Mononuclear cell (primary cell): ENCODE data around the gene SMURF1. TPM values are rescaled to one million over a fixed set of nuclear protein-coding genes. Genes with fewer than 3 reads are reported as not detected.
"Not testable (repeated sequence)": the region's sequence is repeated elsewhere in the genome, so short reads cannot be mapped to it uniquely, and the experiment has no call there.

Experiments used
- H3K27me3 ChIP-seq: 2 replicates; pipeline ENCODE4 v1.6.0; 2011; ENCODE audit warnings: low read length, control low read depth; ENCODE audit not compliant: insufficient read depth
- H3K4me1 ChIP-seq: 2 replicates; pipeline ENCODE4 v1.5.1; 2011; ENCODE audit warnings: mild to moderate bottlenecking, low read length, control low read depth; ENCODE audit not compliant: insufficient read depth
- H3K4me3 ChIP-seq: 2 replicates; pipeline ENCODE4 v1.5.1; 2011; ENCODE audit warnings: mild to moderate bottlenecking, low read length, moderate library complexity
- H3K9me3 ChIP-seq: 2 replicates; pipeline ENCODE4 v1.5.1; 2011; ENCODE audit warnings: low read depth, mild to moderate bottlenecking, control low read depth, low read length
- total RNA-seq: library from RNA; depleted of rRNA; stranded (reverse); fragments of >200 nt; gene quantifications from one replicate; pipeline ENCODE4 v1.2.3, GENCODE V29; 2012

The SMURF1 gene
- total RNA-seq, 1 donor = 37.6 TPM

DNA sequence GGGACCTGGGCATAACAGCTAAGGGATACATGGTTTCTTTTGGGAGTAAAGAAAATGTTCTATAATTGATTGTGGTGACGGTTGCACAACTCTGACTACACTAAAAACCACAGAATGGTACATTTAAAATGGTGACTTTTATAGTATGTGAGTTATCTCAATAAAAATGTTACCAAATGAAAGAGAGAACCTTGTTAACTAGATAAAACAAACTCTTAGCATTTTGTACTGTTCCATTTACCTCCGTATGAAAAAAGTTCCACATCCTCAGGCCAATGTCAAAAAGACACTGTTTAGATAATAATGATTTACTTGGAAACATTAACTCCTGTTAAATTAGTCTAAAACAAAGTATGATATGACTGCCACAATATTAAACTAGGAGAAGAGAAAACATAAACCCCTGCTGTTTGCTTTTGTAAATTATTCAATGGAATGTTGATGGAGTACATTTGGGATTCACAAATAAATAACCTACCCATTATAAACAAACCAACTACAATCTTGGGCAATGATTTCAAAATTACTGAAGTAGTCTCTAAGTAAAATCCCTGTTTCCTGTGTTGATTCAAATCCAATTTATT lies 60.7 kb downstream of the SMURF1 start:
- Histone ChIP-seq H3K27me3 (no peaks in the 10 kb centered on the region), H3K4me3 (no peak overlapping the region)

DNA sequence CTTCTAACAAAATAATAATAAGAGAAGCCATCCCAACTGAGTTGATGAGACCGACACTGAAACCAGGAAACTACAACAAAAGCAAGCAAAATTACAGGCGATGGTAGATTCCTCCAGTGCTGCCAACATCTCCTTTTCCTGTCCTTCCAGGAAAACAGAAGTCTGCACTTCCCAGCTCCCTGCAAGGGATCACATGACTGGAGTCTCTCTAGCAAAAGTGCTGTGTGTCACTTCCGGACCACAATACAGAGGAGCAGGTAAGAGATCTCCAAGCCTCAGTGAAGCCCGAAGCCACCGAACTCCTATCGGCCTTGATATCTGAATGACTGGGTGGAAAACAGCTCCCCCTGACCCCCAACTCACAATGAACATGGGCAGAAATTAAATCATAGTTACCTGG lies 63.2 kb downstream of the SMURF1 start:
- H3K27me3 ChIP-seq = no peaks in the 10 kb centered on the region

More for the DNA sequence above, 60.7 kb downstream of the SMURF1 start:
- peaks cover 21% of the 10 kb centered on the region for H3K4me1 ChIP-seq
- no peaks in the 10 kb centered on the region for H3K9me3 ChIP-seq

DNA sequence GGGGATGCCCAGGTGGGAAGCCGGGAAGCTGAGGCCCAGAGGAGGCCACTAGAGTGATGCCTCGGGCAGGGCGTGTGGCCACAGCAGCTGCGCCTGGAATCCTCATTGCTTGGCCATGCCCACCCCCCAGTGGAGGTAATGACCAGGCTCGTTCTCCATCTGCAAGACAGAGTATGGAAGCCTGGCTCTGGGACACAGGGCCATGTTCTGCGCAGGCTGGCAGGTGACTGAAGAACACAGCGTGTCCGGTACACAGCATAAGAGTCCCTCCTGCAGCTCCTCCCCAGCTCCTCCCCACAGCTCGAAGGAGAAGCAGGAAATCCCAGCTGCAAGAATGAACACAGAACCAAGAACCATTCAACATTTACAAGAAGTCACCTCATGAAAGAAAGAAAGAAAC lies 64.8 kb downstream of the SMURF1 start:
- peaks cover 21% of the 10 kb centered on the region for H3K4me1 ChIP-seq
- no peak overlapping the region for H3K4me3 ChIP-seq
- no peaks in the 10 kb centered on the region for H3K9me3 ChIP-seq
- no peaks in the 10 kb centered on the region for H3K27me3 ChIP-seq

More for the DNA sequence above, 63.2 kb downstream of the SMURF1 start:
- Histone ChIP-seq H3K4me3 (no peak overlapping the region), H3K4me1 (peaks cover 21% of the 10 kb centered on the region), H3K9me3 (no peaks in the 10 kb centered on the region)

DNA sequence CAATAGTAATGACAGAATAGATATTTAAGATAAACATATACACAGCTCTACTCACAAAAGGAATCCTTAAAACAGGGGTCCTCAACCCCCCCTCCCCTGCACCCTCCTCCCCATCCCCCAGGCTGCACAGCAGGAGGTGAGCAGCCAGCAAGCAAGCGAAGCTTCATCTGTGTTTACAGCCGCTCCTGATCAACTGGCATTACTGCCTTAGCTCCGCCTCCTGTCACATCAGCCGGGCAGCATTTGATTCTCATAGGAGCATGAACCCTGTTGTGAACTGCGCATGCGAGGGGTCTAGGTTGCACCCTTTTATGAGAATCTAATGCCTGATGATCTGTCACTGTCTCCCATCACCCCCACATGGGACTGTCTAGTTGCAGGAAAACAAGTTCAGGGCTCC lies 65.5 kb downstream of the SMURF1 start:
- H3K27me3 ChIP-seq = no peaks in the 10 kb centered on the region
- H3K4me3 ChIP-seq = no peak overlapping the region
- H3K9me3 ChIP-seq = no peaks in the 10 kb centered on the region
- H3K4me1 ChIP-seq = peaks cover 16% of the 10 kb centered on the region

DNA sequence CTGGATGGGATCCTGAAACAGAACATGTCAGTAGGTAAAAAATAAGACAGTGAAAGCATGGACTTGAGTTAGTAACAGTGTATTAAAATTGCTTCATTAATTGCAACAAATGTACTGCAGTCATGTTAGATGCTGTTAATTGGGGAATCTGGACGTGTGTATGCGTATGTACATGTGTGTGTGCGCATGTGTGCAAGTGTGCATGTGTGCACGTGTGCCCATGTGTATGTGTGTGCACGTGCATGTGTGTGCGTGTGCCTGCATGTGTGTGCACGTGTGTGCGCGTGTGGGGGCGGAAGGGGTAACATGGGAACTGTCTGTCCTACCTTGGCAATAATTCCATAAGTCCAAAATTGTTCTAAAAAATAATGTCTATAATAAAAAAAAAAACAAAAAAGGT lies 67.3 kb downstream of the SMURF1 start:
- Histone ChIP-seq H3K27me3 (no peaks in the 10 kb centered on the region), H3K4me3 (no peak overlapping the region), H3K4me1 (peaks cover 16% of the 10 kb centered on the region), H3K9me3 (no peaks in the 10 kb centered on the region)

DNA sequence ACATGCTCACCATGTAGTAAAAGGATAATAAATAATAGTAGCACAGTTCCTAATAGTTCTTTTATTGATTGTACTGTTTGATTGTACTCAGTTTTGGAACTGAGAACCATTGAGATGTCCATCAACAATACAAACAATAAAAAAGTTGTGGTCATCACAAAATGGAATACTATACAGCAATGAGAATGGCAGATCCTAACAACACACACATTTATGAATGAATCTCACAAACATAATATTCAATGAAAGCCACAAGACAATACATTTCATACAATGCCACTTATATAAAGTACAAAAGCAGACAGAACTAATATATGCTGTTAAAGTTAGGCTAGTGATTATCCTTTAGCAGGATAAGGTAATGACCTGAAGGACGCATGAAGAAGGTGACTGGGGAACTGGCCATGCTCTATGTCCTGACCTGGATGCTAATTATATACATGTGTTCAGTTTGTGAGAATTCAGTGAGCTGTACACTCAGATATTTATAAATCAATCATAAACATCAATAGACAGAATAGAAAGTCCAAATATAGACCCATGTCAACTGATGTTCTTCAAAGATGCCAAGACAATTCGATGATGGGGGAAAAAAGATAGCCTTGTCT lies 70.0 kb downstream of the SMURF1 start:
- Histone ChIP-seq H3K4me3 (no peak overlapping the region), H3K4me1 (peaks cover 6% of the 10 kb centered on the region), H3K27me3 (no peaks in the 10 kb centered on the region), H3K9me3 (no peaks in the 10 kb centered on the region)

DNA sequence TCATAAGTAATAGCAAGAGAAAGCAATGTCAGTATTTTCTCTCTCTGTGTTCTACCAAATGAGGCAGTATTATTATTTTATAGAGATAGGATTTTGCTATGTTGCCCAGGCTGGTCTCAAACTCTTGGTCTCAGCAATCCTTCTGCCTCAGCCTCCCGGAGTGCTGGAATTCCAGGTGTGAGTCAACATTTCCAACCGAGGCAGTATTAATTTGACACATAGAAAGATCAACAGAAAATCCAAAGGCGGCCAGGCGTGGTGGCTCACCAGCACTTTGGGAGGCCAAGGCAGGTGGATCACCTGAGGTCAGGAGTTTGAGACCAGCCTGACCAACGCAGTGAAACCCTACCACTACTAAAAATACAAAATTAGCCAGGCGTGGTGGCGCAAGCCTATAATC lies 71.8 kb downstream of the SMURF1 start:
- Histone ChIP-seq H3K4me1 (peaks cover 3% of the 10 kb centered on the region), H3K9me3 (no peaks in the 10 kb centered on the region), H3K4me3 (no peak overlapping the region), H3K27me3 (no peaks in the 10 kb centered on the region)

DNA sequence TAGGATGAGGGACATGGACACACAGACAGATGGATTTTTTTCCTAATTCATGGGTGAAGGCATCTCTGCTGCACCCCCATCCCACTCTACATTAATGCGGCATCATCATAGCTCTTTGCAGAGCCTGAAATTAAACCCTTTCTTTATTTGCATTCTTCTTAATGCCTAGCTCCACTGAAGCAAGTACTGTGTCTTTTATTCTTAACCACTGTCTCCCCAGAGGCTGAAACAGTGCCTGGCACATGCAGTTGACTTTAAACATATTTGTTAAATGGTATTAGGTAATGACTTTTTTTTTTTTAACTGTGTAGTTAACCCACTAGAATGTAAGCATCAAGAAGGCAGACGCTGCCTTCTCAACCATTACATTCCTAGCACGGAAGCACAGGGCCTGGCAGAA lies 73.5 kb downstream of the SMURF1 start:
- no peak overlapping the region for H3K4me3 ChIP-seq
- no peaks in the 10 kb centered on the region for H3K27me3 ChIP-seq
- H3K4me1 ChIP-seq = peaks cover 3% of the 10 kb centered on the region
- H3K9me3 ChIP-seq = no peaks in the 10 kb centered on the region

DNA sequence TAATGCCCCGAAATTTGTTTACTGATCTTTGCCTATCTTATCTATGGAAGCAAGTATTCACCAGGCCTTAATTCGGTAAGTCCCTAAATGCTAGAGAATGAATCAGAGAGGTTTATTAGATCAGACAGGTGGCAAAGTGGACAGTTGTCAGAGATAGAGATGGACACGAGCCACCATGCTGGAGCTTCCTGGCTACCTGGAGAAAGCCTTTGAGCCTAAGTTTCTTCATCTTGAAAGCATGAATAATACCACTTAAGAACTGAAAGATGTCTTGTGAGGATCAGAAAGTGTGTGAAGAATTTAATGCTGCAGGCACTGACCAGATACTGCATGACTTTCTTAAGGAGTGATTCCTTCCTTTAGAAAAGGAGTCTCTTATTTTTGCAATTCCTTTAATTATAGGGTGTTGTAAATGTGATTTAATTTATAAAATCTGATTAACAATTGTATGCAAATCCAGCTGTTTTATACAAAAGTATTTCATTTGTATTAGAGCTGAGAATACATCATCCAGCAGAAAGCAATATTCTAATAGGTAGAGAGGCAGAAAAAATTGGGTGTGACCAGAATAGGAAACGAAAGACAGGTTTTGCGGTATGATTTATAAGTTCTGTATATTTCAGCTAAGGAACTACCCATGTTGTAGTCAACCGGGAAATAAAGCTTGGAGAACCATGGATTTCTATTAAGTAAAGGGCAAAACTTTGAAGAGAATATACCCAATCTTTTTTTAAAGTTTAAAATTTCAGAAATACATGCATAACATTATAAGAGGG lies 82.7 kb downstream of the SMURF1 start:
- Histone ChIP-seq H3K4me1 (no peaks in the 10 kb centered on the region), H3K4me3 (no peak overlapping the region)

DNA sequence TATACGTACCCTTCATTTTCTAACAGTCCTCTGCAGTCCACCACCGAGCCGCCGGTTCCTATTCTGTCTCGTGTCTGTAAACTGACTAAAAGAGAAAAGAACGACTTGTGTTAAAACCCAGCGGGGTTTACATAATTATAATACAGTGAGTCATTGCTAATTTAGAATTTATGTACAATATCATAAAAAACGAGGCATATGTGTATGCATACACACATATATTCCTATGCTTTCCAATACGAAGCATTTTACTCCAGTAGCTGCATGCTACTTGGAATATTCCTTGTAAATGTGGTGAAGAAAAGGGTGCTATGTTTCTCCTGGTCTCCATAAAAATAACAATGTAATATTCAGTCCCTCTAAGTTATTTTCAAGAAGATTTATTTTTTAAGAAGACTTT lies 89.1 kb downstream of the SMURF1 start:
- no peaks in the 10 kb centered on the region for H3K4me1 ChIP-seq
- no peaks in the 10 kb centered on the region for H3K27me3 ChIP-seq
- no peak overlapping the region for H3K4me3 ChIP-seq
- no peaks in the 10 kb centered on the region for H3K9me3 ChIP-seq

More for the DNA sequence above, 82.7 kb downstream of the SMURF1 start:
- Histone ChIP-seq H3K27me3 (no peaks in the 10 kb centered on the region), H3K9me3 (no peaks in the 10 kb centered on the region)

DNA sequence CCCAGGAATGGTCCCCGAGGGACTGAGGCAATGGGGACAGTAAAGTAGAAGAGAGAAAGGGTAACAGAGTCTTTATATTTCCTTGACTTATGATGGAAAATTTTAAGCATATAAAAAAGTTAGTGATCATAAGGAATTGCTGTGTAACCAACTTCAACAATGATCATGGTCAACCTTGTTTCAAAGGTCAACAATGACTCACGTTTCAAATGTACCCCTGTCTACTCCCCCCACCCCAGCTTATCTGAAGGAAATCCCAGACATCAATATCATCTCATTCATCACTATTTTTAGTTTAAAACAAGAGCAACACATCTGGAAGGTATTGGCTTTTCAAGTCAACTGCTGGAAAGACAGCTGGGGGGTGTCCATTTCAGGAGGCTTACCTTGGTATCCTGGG lies 92.9 kb downstream of the SMURF1 start:
- H3K9me3 ChIP-seq = no peaks in the 10 kb centered on the region
- H3K4me3 ChIP-seq = no peak overlapping the region
- no peaks in the 10 kb centered on the region for H3K27me3 ChIP-seq
- H3K4me1 ChIP-seq = no peaks in the 10 kb centered on the region

DNA sequence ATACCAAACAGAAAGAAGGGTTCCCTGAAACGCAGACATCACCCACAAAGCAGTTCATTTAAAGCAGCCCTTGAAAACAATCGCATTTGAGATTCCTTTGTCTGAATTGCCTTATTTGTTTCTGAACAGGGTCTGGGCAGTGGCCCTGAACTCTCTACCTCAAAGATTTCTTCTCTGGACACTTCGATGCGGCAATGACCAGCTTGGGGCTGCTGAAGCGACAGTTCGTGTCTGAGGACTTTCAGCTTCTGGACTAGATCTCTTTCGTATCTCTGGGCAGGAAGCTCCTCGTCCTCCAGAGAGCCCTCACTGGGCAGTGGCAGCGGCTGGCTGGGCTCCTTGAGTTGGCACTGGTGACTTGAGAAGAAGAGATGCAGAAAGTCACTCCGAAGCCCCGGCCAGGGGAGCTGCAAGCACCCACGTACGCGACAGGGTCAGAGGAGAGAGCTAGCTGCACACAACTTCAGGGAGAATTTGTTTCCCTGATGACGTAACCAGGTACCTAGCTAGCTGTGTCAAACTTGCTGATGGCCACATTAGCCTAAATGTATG lies 96.3 kb downstream of the SMURF1 start:
- Histone ChIP-seq H3K9me3 (no peaks in the 10 kb centered on the region), H3K4me3 (no peak overlapping the region), H3K4me1 (no peaks in the 10 kb centered on the region), H3K27me3 (no peaks in the 10 kb centered on the region)

DNA sequence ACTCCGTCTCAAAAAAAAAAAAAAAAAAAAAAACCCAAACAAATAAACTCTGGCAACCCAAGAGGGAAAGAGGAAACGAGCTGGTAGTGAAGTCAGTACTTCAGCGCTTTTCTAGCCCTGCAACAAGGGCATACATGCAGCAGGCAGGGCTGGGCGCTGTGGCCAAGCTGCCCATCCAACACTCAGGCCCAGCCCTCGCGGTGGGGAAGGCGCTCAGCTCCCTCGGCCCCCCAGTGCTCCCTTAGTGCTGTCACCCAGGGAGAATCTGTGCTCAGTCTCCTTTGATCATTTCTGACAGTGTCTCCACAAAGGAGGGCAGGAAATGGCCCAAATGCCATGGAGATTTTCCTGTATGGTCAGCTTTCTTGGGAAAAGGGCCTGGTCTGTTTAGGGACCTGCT lies 97.2 kb downstream of the SMURF1 start:
- no peaks in the 10 kb centered on the region for H3K4me1 ChIP-seq
- no peak overlapping the region for H3K4me3 ChIP-seq
- H3K9me3 ChIP-seq = no peaks in the 10 kb centered on the region
- H3K27me3 ChIP-seq = no peaks in the 10 kb centered on the region

DNA sequence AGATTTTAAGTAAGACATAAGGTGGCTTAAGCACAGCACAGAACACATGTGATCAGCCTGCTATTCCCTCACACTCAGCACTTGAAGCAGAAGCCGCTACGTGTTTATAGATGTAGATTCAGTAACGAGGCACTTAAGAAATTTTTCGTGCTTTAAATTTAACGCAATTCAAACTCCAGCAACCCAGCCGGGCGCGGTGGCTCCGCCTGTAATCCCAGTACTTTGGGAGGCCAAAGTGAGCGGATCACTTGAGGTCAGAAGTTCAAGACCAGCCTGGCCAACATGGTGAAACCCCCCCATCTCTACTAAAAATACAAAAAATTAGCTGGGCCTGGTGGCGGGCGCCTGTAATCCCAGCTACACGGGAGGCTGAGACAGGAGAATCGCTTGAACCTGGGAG lies 97.6 kb downstream of the SMURF1 start:
- not testable (repeated sequence) for H3K9me3 ChIP-seq, H3K4me1 ChIP-seq, H3K4me3 ChIP-seq, H3K27me3 ChIP-seq

DNA sequence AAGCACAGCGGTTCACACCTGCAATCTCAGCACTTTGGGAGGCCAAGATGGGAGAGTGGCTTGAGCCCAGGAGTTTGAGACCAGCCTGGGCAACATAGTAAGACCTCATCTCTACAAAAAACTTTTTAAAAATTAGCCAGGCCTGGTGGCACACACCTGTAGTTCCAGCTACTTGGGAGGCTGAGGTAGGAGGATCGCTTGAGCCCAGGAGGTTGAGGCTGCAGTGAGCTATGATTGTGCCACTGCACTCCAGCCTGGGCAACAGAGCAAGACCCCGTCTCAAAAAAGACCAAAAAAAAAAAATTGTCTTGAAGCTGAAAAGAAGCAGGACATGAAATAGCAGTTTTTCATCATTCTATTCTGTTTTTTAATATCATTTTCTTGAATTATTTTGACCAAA lies 99.0 kb downstream of the SMURF1 start:
- H3K27me3 ChIP-seq, H3K9me3 ChIP-seq, H3K4me3 ChIP-seq, H3K4me1 ChIP-seq: not testable (repeated sequence)
